Measurements from ENCODE around the gene DGKB.

GRCh38 chr7:14158111-14158510, 744.4 kb downstream of the DGKB start:
- TF ChIP-seq, protein P1, sequence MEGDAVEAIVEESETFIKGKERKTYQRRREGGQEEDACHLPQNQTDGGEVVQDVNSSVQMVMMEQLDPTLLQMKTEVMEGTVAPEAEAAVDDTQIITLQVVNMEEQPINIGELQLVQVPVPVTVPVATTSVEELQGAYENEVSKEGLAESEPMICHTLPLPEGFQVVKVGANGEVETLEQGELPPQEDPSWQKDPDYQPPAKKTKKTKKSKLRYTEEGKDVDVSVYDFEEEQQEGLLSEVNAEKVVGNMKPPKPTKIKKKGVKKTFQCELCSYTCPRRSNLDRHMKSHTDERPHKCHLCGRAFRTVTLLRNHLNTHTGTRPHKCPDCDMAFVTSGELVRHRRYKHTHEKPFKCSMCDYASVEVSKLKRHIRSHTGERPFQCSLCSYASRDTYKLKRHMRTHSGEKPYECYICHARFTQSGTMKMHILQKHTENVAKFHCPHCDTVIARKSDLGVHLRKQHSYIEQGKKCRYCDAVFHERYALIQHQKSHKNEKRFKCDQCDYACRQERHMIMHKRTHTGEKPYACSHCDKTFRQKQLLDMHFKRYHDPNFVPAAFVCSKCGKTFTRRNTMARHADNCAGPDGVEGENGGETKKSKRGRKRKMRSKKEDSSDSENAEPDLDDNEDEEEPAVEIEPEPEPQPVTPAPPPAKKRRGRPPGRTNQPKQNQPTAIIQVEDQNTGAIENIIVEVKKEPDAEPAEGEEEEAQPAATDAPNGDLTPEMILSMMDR (IDR thresholded peaks at IDR 0.05) = no peak
- TF ChIP-seq EP300 (IDR thresholded peaks at IDR 0.05) = no peak

Data from gastroesophageal sphincter (tissue), 3 donors.